ENCODE data around the gene SMAD7.
A peak's percentile ranks its signal among the peaks of the same experiment; 100 is the strongest.

SMAD7 gene

DNA sequence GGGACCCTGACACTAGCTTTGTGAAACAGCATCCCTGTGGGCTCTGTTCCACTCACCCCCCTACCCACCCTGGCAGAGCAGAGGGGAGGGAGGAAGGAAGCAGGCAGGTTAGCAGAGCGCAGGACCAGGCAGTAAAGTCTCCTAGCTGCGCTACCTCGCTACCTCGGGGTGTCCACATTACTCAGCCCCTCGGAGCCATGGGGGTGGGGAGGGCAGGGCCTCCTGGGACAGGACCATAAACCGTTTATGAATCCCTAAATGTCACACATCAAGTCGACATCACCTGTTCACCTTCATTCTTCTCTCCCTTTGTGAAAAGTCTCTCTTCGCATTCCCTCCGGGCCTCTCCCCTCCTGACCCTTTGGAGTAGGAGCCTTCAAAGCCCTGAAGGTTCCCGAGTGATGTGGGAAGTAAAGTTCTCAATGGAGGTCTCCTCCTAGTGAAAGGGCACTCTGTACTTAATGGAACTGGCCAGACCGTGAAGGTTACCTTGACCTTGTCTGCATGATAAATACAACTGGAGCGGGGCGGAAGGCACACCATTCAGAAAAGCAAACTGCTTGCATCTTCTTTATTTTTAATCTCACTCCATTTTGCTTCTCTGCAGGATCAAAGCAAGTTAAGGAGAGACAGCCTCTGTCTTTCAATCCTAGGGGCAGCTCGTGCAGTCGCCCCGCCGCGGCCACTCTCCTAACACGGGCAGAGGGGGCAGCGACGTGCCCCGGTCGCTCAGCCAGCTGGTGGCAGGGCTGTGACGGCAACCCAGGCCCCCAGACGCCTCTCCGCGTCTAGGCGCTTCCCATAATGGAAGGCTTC, 23.7 kb upstream of the SMAD7 start:
- no peaks in the 10 kb centered on the region for H3K9me3 ChIP-seq (ENCODE audit: control insufficient read depth in 5 of 5, low read length in 5 of 5)
- H3K9ac ChIP-seq (ENCODE audit: low read length in 5 of 5), result peak overlapping the region in 1 of 5 donors; percentile 56
- H3K27ac ChIP-seq (ENCODE audit: low read depth, low read length), result no peak overlapping the region
- H3K4me3 ChIP-seq (ENCODE audit: low read depth in 1 of 5, low read length in 5 of 5), result peak overlapping the region in 3 of 5 donors; percentile 57 to 68 (median 67)
- peaks cover 0 to 14% (median 11%) of the 10 kb centered on the region in 5 donors for H3K4me1 ChIP-seq (ENCODE audit: control insufficient read depth in 5 of 5, insufficient read depth in 5 of 5, low read length in 5 of 5)
- no peaks in the 10 kb centered on the region for H3K36me3 ChIP-seq (ENCODE audit: control insufficient read depth in 5 of 5, insufficient read depth in 5 of 5, low read length in 5 of 5)
- no peaks in the 10 kb centered on the region for H3K27me3 ChIP-seq (ENCODE audit: control insufficient read depth in 5 of 5, insufficient read depth in 4 of 5, low read length in 5 of 5)

GRCh38 chr18:48973731-48974130, 23.0 kb upstream of the SMAD7 start:
- Histone ChIP-seq H3K27me3 (ENCODE audit: control insufficient read depth in 5 of 5, insufficient read depth in 4 of 5, low read length in 5 of 5) (no peaks in the 10 kb centered on the region), H3K4me3 (ENCODE audit: low read depth in 1 of 5, low read length in 5 of 5) (no peak overlapping the region), H3K36me3 (ENCODE audit: control insufficient read depth in 5 of 5, insufficient read depth in 5 of 5, low read length in 5 of 5) (no peaks in the 10 kb centered on the region), H3K9me3 (ENCODE audit: control insufficient read depth in 5 of 5, low read length in 5 of 5) (no peaks in the 10 kb centered on the region), H3K27ac (ENCODE audit: low read depth, low read length) (no peak overlapping the region), H3K4me1 (ENCODE audit: control insufficient read depth in 5 of 5, insufficient read depth in 5 of 5, low read length in 5 of 5) (peaks cover 0 to 14% (median 11%) of the 10 kb centered on the region in 5 donors), H3K9ac (ENCODE audit: low read length in 5 of 5) (no peak overlapping the region)

- Histone ChIP-seq H3K27me3 (ENCODE audit: control insufficient read depth in 5 of 5, insufficient read depth in 4 of 5, low read length in 5 of 5) (no peaks in the 10 kb centered on the region), H3K4me3 (ENCODE audit: low read depth in 1 of 5, low read length in 5 of 5) (no peak overlapping the region), H3K9me3 (ENCODE audit: control insufficient read depth in 5 of 5, low read length in 5 of 5) (no peaks in the 10 kb centered on the region), H3K4me1 (ENCODE audit: control insufficient read depth in 5 of 5, insufficient read depth in 5 of 5, low read length in 5 of 5) (peaks cover 0 to 7% (median 4%) of the 10 kb centered on the region in 5 donors), H3K36me3 (ENCODE audit: control insufficient read depth in 5 of 5, insufficient read depth in 5 of 5, low read length in 5 of 5) (no peaks in the 10 kb centered on the region), H3K9ac (ENCODE audit: low read length in 5 of 5) (no peak overlapping the region), H3K27ac (ENCODE audit: low read depth, low read length) (no peak overlapping the region)
Measured at GRCh38 chr18:48968412-48969215, 17.8 kb upstream of the SMAD7 start.

DNA sequence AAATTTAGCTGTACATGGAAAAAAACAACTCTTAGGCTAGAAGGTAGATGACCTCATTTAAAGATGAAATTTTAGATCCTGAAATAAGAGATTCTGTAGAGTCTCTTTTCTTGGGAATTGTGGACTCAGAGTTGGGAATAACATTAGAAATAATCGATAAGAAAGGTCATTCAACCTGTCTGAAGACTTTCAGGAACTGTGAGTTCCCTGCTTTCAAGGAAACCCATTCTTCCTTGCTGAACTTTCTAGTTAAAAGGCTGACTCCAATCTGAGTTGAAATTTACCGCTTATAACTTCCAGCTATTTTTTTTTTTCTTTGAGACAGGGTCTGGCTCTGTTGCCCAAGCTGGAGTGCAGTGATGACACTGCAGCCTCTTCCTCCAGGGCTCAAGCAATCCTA, 16.8 kb upstream of the SMAD7 start:
- Histone ChIP-seq H3K36me3 (ENCODE audit: control insufficient read depth in 5 of 5, insufficient read depth in 5 of 5, low read length in 5 of 5) (no peaks in the 10 kb centered on the region), H3K27ac (ENCODE audit: low read depth, low read length) (no peak overlapping the region), H3K4me1 (ENCODE audit: control insufficient read depth in 5 of 5, insufficient read depth in 5 of 5, low read length in 5 of 5) (peaks cover 0 to 17% (median 10%) of the 10 kb centered on the region in 5 donors), H3K9me3 (ENCODE audit: control insufficient read depth in 5 of 5, low read length in 5 of 5) (no peaks in the 10 kb centered on the region), H3K9ac (ENCODE audit: low read length in 5 of 5) (no peak overlapping the region), H3K27me3 (ENCODE audit: control insufficient read depth in 5 of 5, insufficient read depth in 4 of 5, low read length in 5 of 5) (no peaks in the 10 kb centered on the region), H3K4me3 (ENCODE audit: low read depth in 1 of 5, low read length in 5 of 5) (no peak overlapping the region)

GRCh38 chr18:48966523-48966922, 15.8 kb upstream of the SMAD7 start:
- Histone ChIP-seq H3K4me1 (ENCODE audit: control insufficient read depth in 5 of 5, insufficient read depth in 5 of 5, low read length in 5 of 5) (peaks cover 0 to 20% (median 10%) of the 10 kb centered on the region in 5 donors), H3K9me3 (ENCODE audit: control insufficient read depth in 5 of 5, low read length in 5 of 5) (no peaks in the 10 kb centered on the region), H3K9ac (ENCODE audit: low read length in 5 of 5) (no peak overlapping the region), H3K36me3 (ENCODE audit: control insufficient read depth in 5 of 5, insufficient read depth in 5 of 5, low read length in 5 of 5) (no peaks in the 10 kb centered on the region), H3K27me3 (ENCODE audit: control insufficient read depth in 5 of 5, insufficient read depth in 4 of 5, low read length in 5 of 5) (no peaks in the 10 kb centered on the region), H3K27ac (ENCODE audit: low read depth, low read length) (no peak overlapping the region), H3K4me3 (ENCODE audit: low read depth in 1 of 5, low read length in 5 of 5) (no peak overlapping the region)

DNA sequence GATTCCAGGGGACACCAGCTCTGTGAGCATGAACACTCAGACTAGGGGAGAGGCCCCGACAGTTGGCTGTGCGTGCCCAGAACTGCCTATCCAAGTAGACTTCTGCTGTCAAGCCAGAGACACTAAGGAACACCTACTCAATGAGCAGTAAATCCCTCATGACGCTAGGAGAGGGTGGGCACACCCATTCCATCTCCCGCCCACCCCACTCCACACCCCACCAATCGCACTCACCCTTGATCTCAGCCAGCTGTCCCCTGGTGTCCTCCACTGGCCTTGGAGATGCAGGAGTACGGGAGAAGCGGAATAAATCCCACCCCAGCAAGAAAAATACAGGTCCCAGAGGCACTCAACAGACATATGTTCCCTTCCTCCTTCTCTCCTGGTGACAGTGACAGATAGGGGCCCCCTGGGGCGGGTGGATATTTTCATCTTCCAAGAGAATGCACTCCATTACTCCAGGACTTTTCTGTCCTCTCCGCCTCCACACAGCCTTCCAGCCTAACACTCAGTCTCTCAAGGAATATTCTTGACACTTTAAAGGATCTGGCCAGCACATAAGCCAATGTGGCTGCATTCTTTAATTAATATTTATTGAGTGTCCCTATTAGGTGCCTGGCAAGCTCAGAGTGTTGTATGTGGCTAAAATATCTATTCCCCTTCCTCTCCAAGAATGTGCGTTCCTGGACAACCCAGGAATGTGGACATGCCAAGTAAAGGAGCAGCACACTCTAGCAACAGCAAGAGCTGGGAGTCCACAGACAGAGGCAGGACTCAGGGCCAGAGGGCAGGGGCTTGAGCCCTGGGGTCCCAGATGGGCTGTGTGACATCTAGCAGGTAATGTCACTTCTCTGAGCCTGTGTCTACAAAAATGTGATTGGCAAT, 13.1 kb upstream of the SMAD7 start:
- no peak overlapping the region for H3K4me3 ChIP-seq (ENCODE audit: low read depth in 1 of 5, low read length in 5 of 5)
- H3K9ac ChIP-seq (ENCODE audit: low read length in 5 of 5), result no peak overlapping the region
- H3K27me3 ChIP-seq (ENCODE audit: control insufficient read depth in 5 of 5, insufficient read depth in 4 of 5, low read length in 5 of 5), result no peaks in the 10 kb centered on the region
- no peak overlapping the region for H3K27ac ChIP-seq (ENCODE audit: low read depth, low read length)
- no peaks in the 10 kb centered on the region for H3K9me3 ChIP-seq (ENCODE audit: control insufficient read depth in 5 of 5, low read length in 5 of 5)
- H3K36me3 ChIP-seq (ENCODE audit: control insufficient read depth in 5 of 5, insufficient read depth in 5 of 5, low read length in 5 of 5), result no peaks in the 10 kb centered on the region
- H3K4me1 ChIP-seq (ENCODE audit: control insufficient read depth in 5 of 5, insufficient read depth in 5 of 5, low read length in 5 of 5), result peaks cover 0 to 20% (median 13%) of the 10 kb centered on the region in 5 donors

DNA sequence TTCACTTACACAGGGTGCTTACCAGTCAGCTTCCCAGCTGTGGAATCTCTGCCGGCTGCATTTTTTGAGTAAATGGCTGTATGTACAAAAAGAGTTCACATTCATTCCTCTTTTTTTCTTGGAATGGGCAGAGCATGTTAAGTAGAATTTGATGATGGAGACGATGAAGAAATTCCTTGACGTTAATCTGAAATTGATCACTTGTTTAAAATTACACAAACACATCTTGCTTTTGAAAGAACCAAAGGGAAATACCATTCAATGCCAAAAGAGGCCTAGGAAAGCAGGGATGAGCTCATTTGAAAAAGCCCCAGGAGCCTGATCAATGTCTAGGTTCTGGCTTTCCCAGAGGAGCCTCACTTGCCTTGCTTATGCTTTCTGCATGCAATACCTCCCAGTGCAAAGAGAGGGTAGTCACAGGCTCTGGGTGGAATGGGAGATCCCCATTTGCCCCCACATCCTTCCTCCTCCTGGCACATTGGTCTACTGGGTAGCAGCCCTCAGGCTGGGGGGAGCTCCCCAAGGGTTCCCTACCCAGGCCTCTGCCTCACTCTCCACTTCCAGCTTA, 12.3 kb upstream of the SMAD7 start:
- Histone ChIP-seq H3K9me3 (ENCODE audit: control insufficient read depth in 5 of 5, low read length in 5 of 5) (no peaks in the 10 kb centered on the region), H3K4me3 (ENCODE audit: low read depth in 1 of 5, low read length in 5 of 5) (no peak overlapping the region), H3K36me3 (ENCODE audit: control insufficient read depth in 5 of 5, insufficient read depth in 5 of 5, low read length in 5 of 5) (no peaks in the 10 kb centered on the region), H3K27ac (ENCODE audit: low read depth, low read length) (no peak overlapping the region), H3K4me1 (ENCODE audit: control insufficient read depth in 5 of 5, insufficient read depth in 5 of 5, low read length in 5 of 5) (peaks cover 0 to 20% (median 13%) of the 10 kb centered on the region in 5 donors), H3K9ac (ENCODE audit: low read length in 5 of 5) (no peak overlapping the region), H3K27me3 (ENCODE audit: control insufficient read depth in 5 of 5, insufficient read depth in 4 of 5, low read length in 5 of 5) (no peaks in the 10 kb centered on the region)

DNA sequence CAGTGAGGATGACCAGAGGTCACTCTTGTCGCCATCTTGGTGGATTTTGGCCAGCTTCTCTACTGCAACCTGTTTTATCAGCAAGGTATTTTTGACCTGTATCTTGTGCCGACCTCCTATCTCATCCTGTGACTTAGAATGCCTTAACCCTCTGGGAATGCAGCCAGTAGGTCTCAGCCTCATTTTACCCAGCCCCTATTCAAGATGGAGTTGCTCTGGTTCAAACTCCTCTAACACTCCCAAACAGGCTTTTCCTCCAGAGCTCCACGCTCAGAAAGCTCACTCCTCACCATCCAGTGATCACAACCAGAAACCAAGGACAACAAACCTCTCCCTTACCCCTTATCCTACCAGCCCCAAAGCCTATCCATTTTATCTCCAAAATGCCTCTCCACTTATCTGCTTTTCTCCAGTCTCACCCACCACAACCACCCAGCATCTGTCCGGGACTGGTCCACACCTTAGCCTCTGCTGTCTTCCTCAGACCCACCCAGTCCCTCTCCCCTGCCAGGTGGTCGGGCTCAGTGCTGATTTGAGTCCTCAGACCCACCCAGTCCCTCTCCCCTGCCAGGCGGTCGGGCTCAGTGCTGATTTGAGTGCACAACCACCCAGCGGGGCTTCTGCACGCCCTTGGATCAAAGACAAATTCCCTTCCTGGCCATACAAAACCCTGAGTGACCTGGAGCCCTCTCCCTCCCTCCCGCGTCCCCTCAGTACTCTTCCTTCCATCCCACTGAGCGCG, 11.7 kb upstream of the SMAD7 start:
- Histone ChIP-seq H3K9ac (ENCODE audit: low read length in 5 of 5) (no peak overlapping the region), H3K27me3 (ENCODE audit: control insufficient read depth in 5 of 5, insufficient read depth in 4 of 5, low read length in 5 of 5) (no peaks in the 10 kb centered on the region), H3K27ac (ENCODE audit: low read depth, low read length) (no peak overlapping the region)

GRCh38 chr18:48961547-48961946, 10.8 kb upstream of the SMAD7 start:
- Histone ChIP-seq H3K9me3 (ENCODE audit: control insufficient read depth in 5 of 5, low read length in 5 of 5) (no peaks in the 10 kb centered on the region), H3K27ac (ENCODE audit: low read depth, low read length) (no peak overlapping the region), H3K4me3 (ENCODE audit: low read depth in 1 of 5, low read length in 5 of 5) (no peak overlapping the region), H3K27me3 (ENCODE audit: control insufficient read depth in 5 of 5, insufficient read depth in 4 of 5, low read length in 5 of 5) (no peaks in the 10 kb centered on the region), H3K9ac (ENCODE audit: low read length in 5 of 5) (no peak overlapping the region), H3K36me3 (ENCODE audit: control insufficient read depth in 5 of 5, insufficient read depth in 5 of 5, low read length in 5 of 5) (no peaks in the 10 kb centered on the region), H3K4me1 (ENCODE audit: control insufficient read depth in 5 of 5, insufficient read depth in 5 of 5, low read length in 5 of 5) (peaks cover 0 to 27% (median 22%) of the 10 kb centered on the region in 5 donors)

More for the DNA sequence above, 11.7 kb upstream of the SMAD7 start:
- Histone ChIP-seq H3K9me3 (ENCODE audit: control insufficient read depth in 5 of 5, low read length in 5 of 5) (no peaks in the 10 kb centered on the region), H3K4me3 (ENCODE audit: low read depth in 1 of 5, low read length in 5 of 5) (no peak overlapping the region), H3K36me3 (ENCODE audit: control insufficient read depth in 5 of 5, insufficient read depth in 5 of 5, low read length in 5 of 5) (no peaks in the 10 kb centered on the region), H3K4me1 (ENCODE audit: control insufficient read depth in 5 of 5, insufficient read depth in 5 of 5, low read length in 5 of 5) (peaks cover 0 to 20% (median 13%) of the 10 kb centered on the region in 5 donors)

Measured in subcutaneous abdominal adipose tissue (tissue), 5 donors.